CD4-positive, CD25-positive, alpha-beta regulatory T cell (primary cell): ENCODE results near the gene SMIM45.
A peak's percentile ranks its signal among the peaks of the same experiment; 100 is the strongest.

ENCODE experiments used
- ATAC-seq, 2 donors: fragments of 150-1000 bp; cut with Tn5 transposase; one replicate each; pipeline ENCODE4 v1.10.0; 2021; ENCODE audit warnings: low read depth in 2 of 2, moderate number of reproducible peaks in 2 of 2, moderate library complexity in 1 of 2
- DNase-seq, 3 donors: peaks; one replicate each; pipeline versions ENCODE4 v3.0.0 to v3.0.0-alpha.2; 2012 to 2022; ENCODE audit warnings: mixed read lengths in 1 of 3
- H3K27ac ChIP-seq: one replicate; pipeline ENCODE4 v1.7.0; 2013; ENCODE audit warnings: mild to moderate bottlenecking, low read length; ENCODE audit not compliant: insufficient read depth, poor library complexity, severe bottlenecking
- H3K27me3 ChIP-seq: one replicate; pipeline ENCODE4 v1.7.0; 2013; ENCODE audit warnings: low read length; ENCODE audit not compliant: control insufficient read depth, insufficient read depth
- H3K36me3 ChIP-seq: one replicate; pipeline ENCODE4 v1.7.0; 2013; ENCODE audit warnings: mild to moderate bottlenecking, low read length, moderate library complexity; ENCODE audit not compliant: control insufficient read depth, insufficient read depth
- H3K4me1 ChIP-seq: 2 replicates; pipeline ENCODE4 v1.7.0; 2013; ENCODE audit warnings: mild to moderate bottlenecking, low read length; ENCODE audit not compliant: insufficient read depth, control insufficient read depth, poor library complexity, severe bottlenecking
- H3K4me3 ChIP-seq: one replicate; pipeline ENCODE4 v1.7.0; 2013; ENCODE audit warnings: low read depth, mild to moderate bottlenecking, low read length, moderate library complexity
- H3K9me3 ChIP-seq, 2 experiments: 1 replicate in 1 of 2; 2 replicates in 1 of 2; pipeline ENCODE4 v1.7.0; 2013; ENCODE audit warnings: low read length in 2 of 2, mild to moderate bottlenecking in 1 of 2, moderate library complexity in 1 of 2; ENCODE audit not compliant: control insufficient read depth in 2 of 2
- H3K27ac Mint-ChIP-seq, 3 donors: one replicate each; pipeline ENCODE4 v1.8.0; 2020 to 2022; ENCODE audit warnings: mild to moderate bottlenecking in 3 of 3, mixed read lengths in 3 of 3, moderate library complexity in 2 of 3
- H3K27me3 Mint-ChIP-seq: one replicate; pipeline ENCODE4 v1.8.0; 2022; ENCODE audit warnings: mild to moderate bottlenecking, mixed read lengths
- H3K36me3 Mint-ChIP-seq: one replicate; pipeline ENCODE4 v1.8.0; 2020; ENCODE audit warnings: mixed read lengths
- H3K4me1 Mint-ChIP-seq, 4 donors: one replicate each; pipeline ENCODE4 v1.8.0; 2020 to 2022; ENCODE audit warnings: mixed read lengths in 4 of 4, mild to moderate bottlenecking in 1 of 4
- H3K4me3 Mint-ChIP-seq, 4 donors: one replicate each; pipeline ENCODE4 v1.8.0; 2020 to 2022; ENCODE audit warnings: mild to moderate bottlenecking in 4 of 4, mixed read lengths in 4 of 4, moderate library complexity in 3 of 4
- H3K9me3 Mint-ChIP-seq, 7 donors: one replicate each; pipeline ENCODE4 v1.8.0; 2020 to 2022; ENCODE audit warnings: mixed read lengths in 7 of 7, mild to moderate bottlenecking in 3 of 7, moderate library complexity in 2 of 7

Gene SMIM45

DNA sequence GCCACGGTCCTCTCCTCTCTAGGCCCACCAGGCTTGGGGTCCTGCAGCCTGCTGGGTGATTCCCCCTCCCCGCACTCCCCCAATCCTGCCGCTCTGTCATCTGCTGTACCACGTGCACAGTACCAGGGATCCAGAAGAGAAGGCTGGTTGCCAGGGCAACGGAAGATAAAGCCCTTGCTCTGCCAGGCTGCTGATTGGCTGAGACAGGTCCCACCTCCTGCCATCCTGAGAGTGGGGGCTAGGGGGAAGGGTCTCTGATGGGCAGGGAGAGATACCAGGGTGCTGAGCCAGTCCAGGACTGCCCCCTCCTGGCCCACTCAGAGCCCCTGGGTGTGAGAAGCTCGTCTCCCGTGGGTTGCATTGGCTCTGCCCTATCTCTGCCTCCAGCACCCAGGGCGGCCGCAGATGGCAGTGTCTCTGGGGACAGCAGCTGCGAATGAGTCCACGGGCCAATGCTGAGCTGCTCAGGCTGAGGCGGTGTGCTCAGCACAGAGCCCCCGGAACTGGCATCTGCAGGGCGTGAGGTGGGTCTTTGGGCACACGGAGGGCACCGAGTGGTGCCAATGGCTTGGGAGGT lies at the start of gene SMIM45:
SMIM45 (plus strand) TSS at position 253 of the 577 bp plus-strand sequence.
- no peaks in the 10 kb centered on the region for H3K27me3 ChIP-seq
- ATAC-seq (no peak), DNase-seq (no peak)
- no peaks in the 10 kb centered on the region for H3K36me3 ChIP-seq
- no peaks in the 10 kb centered on the region for H3K9me3 Mint-ChIP-seq
- H3K27me3 Mint-ChIP-seq, result no peaks in the 10 kb centered on the region
- H3K4me1 ChIP-seq, result peaks cover 6% of the 10 kb centered on the region
- no peaks in the 10 kb centered on the region for H3K36me3 Mint-ChIP-seq
- no peak within 1 kb of the TSS for H3K27ac ChIP-seq
- peak within 1 kb of the TSS in 1 of 3 donors; percentile 65 for H3K27ac Mint-ChIP-seq
- no peak within 1 kb of the TSS for H3K4me3 Mint-ChIP-seq
- no peak within 1 kb of the TSS for H3K4me3 ChIP-seq
- no peaks in the 10 kb centered on the region for H3K9me3 ChIP-seq
- peaks cover 0 to 8% (median 3%) of the 10 kb centered on the region in 4 donors for H3K4me1 Mint-ChIP-seq

DNA sequence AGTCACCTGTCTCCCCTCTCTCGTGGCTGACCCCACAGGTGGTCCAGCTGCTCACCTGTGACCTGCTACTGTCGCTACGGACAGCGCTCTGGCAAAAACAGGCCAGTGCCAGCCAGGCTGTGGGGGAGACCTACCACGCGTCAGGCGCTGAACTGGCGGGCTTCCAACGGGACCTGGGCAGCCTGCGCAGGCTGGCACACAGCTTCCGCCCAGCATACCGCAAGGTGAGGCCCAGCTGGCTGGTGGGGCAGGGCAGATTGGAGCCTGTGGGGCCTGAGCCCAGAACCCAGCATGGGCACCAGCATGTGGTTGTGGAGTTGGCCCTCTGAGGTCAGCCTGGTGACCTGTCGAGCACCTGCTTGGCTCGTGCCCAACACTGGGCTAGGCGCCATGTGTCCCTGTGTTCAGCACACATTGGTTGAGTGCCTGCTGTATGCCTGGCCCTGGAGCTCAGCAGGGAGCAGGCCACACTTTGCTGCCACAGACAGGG lies 49.0 kb upstream of the SMIM45 start:
- H3K27ac ChIP-seq, result no peak overlapping the region
- ATAC-seq (no peak), DNase-seq (no peak)
- no peaks in the 10 kb centered on the region for H3K9me3 ChIP-seq
- H3K27me3 ChIP-seq, result no peaks in the 10 kb centered on the region
- Mint-ChIP-seq H3K36me3 (peaks cover 16% of the 10 kb centered on the region), H3K27me3 (no peaks in the 10 kb centered on the region), H3K4me3 (no peak overlapping the region), H3K9me3 (no peaks in the 10 kb centered on the region), H3K4me1 (peaks cover 0 to 7% (median 0%) of the 10 kb centered on the region in 4 donors), H3K27ac (no peak overlapping the region)
- peaks cover 33% of the 10 kb centered on the region for H3K36me3 ChIP-seq
- H3K4me3 ChIP-seq, result no peak overlapping the region
- peaks cover 6% of the 10 kb centered on the region for H3K4me1 ChIP-seq

DNA sequence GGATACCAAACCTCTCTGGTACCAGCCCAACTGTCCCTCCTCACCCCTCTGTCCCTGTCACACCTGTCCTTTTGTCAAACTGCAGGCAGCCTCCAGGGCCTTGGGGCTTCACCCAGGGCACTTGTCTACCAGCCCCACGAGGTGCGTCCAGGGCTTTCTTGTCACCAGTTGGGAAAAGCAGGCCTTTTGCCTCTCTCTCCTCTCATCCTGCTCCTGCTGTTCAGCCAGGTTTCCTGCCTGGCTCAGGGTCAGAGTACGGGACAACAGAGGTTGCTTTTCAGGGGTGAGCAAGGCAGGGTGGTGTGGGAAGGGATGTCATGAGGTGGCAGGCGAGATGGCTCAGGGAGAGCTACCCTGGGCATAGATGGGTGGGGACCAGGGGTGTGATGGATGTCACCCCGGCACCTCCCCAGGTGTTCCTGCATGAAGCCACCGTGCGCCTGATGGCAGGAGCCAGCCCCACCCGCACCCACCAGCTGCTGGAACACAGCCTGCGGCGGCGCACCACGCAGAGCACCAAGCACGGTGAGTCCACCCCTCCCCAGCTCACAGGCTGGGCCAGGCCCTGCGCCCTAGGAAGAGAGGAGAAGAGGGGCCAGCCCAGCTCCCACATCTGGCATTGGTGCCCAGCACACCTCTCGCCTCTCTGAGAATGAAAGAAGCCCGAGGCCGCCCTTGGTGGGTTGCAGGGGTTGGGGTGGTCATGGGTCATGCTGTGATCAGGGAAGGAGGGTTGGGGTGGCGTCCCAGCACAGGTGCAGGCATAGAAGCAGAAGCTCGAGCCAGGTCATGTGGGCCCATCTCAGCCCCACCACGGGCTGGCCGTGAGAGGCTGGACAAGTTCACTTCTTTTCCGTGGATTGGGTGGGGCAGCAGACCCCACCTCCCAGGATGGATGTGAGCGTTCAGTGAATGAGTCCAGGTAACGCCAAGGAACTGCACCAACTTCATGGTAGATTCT lies 47.2 kb upstream of the SMIM45 start:
- H3K36me3 ChIP-seq, result peaks cover 18% of the 10 kb centered on the region
- no peak for DNase-seq
- no peak overlapping the region for H3K27ac Mint-ChIP-seq

DNA sequence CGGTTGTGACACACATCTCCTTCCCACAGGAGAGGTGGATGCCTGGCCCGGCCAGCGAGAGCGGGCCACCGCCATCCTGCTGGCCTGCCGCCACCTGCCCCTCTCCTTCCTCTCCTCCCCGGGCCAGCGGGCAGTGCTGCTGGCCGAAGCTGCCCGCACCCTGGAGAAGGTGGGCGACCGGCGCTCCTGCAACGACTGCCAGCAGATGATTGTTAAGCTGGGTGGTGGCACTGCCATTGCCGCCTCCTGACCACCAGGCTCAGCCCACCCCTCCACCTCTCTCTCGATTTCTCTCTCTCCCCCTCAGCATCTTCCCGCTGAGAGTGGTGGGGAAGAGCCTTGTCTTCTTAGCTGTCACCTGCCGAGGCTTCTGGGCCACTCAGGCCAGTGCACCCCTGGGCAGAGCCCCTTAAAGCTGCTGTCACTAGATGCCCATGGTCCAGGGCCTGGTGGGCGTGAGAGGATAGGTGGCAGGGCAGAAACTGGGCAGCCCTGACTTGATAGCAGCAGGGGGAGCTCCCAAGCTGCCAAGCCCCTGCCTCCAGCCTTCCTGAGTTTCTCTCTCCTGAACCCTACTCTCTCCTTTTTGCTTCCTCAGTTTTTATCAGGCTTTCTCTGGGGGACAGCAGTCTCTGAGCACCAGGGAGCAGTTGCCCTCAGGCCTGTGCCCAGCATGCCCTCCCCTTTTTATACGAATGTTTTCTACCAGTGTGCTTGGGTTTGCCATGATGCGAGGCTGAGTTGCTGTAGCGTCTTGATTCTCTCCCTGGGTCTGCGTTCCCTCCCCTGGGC lies 46.3 kb upstream of the SMIM45 start:
- Mint-ChIP-seq H3K27ac (no peak overlapping the region), H3K4me1 (peaks cover 0 to 24% (median 8%) of the 10 kb centered on the region in 4 donors), H3K27me3 (peaks cover 16% of the 10 kb centered on the region), H3K36me3 (peaks cover 13% of the 10 kb centered on the region), H3K4me3 (no peak overlapping the region), H3K9me3 (no peaks in the 10 kb centered on the region)
- ATAC-seq, result no peak
- H3K27me3 ChIP-seq, result no peaks in the 10 kb centered on the region
- H3K9me3 ChIP-seq, result no peaks in the 10 kb centered on the region
- DNase-seq, result no peak
- H3K27ac ChIP-seq, result no peak overlapping the region
- peaks cover 32% of the 10 kb centered on the region for H3K4me1 ChIP-seq
- H3K36me3 ChIP-seq, result peaks cover 10% of the 10 kb centered on the region
- no peak overlapping the region for H3K4me3 ChIP-seq

More for the DNA sequence above, 47.2 kb upstream of the SMIM45 start:
- Mint-ChIP-seq H3K4me3 (no peak overlapping the region), H3K27me3 (peaks cover 13% of the 10 kb centered on the region), H3K36me3 (peaks cover 13% of the 10 kb centered on the region), H3K9me3 (no peaks in the 10 kb centered on the region), H3K4me1 (peaks cover 0 to 24% (median 8%) of the 10 kb centered on the region in 4 donors)
- Histone ChIP-seq H3K27ac (no peak overlapping the region), H3K4me3 (no peak overlapping the region), H3K4me1 (peaks cover 23% of the 10 kb centered on the region), H3K27me3 (no peaks in the 10 kb centered on the region), H3K9me3 (no peaks in the 10 kb centered on the region)
- no peak for ATAC-seq

DNA sequence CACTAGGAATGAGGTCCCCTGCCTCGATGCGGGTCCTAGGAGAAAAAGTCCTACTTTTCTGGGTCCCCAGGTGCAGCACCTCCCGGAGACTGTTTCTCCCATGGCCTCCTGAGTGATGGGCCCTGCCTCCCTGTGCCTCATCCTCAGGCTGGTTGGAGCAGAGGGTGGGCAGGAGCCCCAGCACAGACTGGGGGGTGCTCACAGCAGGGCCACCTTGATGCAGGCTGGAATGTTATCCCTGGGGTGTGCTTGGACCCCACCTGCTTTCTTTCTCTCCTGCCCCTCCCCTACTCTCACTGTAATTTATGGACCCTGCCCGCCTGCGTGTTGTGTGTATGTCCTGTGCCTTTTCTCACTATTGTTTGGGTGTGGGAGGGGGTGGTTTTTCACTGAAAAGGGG lies 45.1 kb upstream of the SMIM45 start:
- H3K36me3 Mint-ChIP-seq, result peaks cover 11% of the 10 kb centered on the region
- Histone ChIP-seq H3K27me3 (no peaks in the 10 kb centered on the region), H3K4me1 (peaks cover 40% of the 10 kb centered on the region), H3K9me3 (no peaks in the 10 kb centered on the region), H3K36me3 (peaks cover 10% of the 10 kb centered on the region), H3K4me3 (no peak overlapping the region), H3K27ac (no peak overlapping the region)
- no peak overlapping the region for H3K4me3 Mint-ChIP-seq
- H3K27ac Mint-ChIP-seq, result peak overlapping the region in 1 of 3 donors; percentile 71
- peaks cover 0 to 3% (median 0%) of the 10 kb centered on the region in 7 donors for H3K9me3 Mint-ChIP-seq
- DNase-seq (no peak), ATAC-seq (no peak)
- H3K4me1 Mint-ChIP-seq, result peaks cover 0 to 31% (median 8%) of the 10 kb centered on the region in 4 donors
- peaks cover 25% of the 10 kb centered on the region for H3K27me3 Mint-ChIP-seq

DNA sequence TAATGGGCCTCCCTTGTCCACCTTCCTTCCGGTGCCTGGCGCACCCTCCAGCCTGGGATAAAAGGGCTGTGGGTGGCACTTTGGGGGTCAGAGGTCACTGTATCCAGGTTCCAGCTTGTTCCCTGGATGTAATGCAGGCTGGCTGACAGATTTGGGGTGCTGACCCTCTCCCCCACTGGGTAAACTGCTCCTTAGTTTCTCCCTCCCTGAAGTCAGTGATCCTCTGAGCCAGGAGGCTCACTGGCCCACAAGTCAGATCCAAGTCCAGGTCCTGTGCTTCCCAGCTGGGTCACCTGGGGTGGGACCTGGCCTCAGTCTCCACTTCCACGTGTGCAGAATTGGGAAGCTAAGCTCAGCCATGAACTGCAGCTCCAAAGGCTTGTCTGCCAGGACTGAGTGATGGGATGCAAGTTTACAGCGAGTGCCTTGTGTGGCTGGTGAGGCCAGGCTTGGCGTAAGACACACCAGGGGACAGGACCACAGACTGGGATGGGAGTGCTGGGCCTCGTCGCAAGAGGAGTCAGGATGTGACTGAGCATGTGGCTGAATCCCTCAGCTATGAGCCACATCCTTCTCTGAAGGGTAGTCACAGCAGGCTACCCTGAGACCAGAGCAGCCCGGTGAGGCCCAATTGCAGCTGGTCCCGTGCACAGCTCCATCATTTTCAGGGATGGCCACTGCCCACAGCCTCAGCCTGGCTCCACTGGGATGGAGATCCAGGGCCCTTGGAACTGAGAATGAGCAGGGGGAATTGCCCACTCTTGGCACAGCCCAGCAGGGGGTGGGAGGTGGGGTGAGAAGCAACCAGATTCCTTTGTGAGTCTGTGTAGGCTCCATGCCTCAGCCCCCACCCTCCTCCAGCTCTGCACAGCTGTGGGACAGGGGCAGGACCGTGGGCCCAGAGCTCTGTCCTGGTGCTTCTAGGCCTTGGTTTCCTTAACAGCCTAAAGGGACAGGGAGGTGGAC lies 44.2 kb upstream of the SMIM45 start:
- peaks cover 6% of the 10 kb centered on the region for H3K36me3 Mint-ChIP-seq
- H3K9me3 Mint-ChIP-seq, result peaks cover 0 to 3% (median 0%) of the 10 kb centered on the region in 7 donors
- Histone ChIP-seq H3K27ac (no peak overlapping the region), H3K4me3 (no peak overlapping the region), H3K4me1 (peaks cover 40% of the 10 kb centered on the region), H3K36me3 (peaks cover 7% of the 10 kb centered on the region), H3K9me3 (no peaks in the 10 kb centered on the region), H3K27me3 (peaks cover 8% of the 10 kb centered on the region)
- DNase-seq (no peak), ATAC-seq (no peak)
- H3K4me3 Mint-ChIP-seq, result peak overlapping the region in 2 of 4 donors; percentile 13 to 74
- H3K27ac Mint-ChIP-seq, result peak overlapping the region in 2 of 3 donors; percentile 38 to 69
- peaks cover 0 to 33% (median 8%) of the 10 kb centered on the region in 4 donors for H3K4me1 Mint-ChIP-seq
- peaks cover 33% of the 10 kb centered on the region for H3K27me3 Mint-ChIP-seq
